Activated naive CD8-positive, alpha-beta T cell (primary cell): Measurements from ENCODE around the gene HSPBAP1.
"Not testable (repeated sequence)": the region's sequence is repeated elsewhere in the genome, so short reads cannot be mapped to it uniquely, and the experiment has no call there.

ENCODE experiments used
- H3K27ac Mint-ChIP-seq: one replicate; pipeline ENCODE4 v1.8.0; 2021; ENCODE audit warnings: mixed read lengths
- H3K27me3 Mint-ChIP-seq: one replicate; pipeline ENCODE4 v1.8.0; 2021; ENCODE audit warnings: mixed read lengths
- H3K36me3 Mint-ChIP-seq: one replicate; pipeline ENCODE4 v1.8.0; 2021; ENCODE audit warnings: mixed read lengths
- H3K4me1 Mint-ChIP-seq: one replicate; pipeline ENCODE4 v1.8.0; 2021; ENCODE audit warnings: low read depth, mixed read lengths
- H3K4me3 Mint-ChIP-seq: one replicate; pipeline ENCODE4 v1.8.0; 2021; ENCODE audit warnings: mild to moderate bottlenecking, mixed read lengths
- H3K9me3 Mint-ChIP-seq: one replicate; pipeline ENCODE4 v1.8.0; 2021; ENCODE audit warnings: low read depth, mixed read lengths

Gene HSPBAP1

DNA sequence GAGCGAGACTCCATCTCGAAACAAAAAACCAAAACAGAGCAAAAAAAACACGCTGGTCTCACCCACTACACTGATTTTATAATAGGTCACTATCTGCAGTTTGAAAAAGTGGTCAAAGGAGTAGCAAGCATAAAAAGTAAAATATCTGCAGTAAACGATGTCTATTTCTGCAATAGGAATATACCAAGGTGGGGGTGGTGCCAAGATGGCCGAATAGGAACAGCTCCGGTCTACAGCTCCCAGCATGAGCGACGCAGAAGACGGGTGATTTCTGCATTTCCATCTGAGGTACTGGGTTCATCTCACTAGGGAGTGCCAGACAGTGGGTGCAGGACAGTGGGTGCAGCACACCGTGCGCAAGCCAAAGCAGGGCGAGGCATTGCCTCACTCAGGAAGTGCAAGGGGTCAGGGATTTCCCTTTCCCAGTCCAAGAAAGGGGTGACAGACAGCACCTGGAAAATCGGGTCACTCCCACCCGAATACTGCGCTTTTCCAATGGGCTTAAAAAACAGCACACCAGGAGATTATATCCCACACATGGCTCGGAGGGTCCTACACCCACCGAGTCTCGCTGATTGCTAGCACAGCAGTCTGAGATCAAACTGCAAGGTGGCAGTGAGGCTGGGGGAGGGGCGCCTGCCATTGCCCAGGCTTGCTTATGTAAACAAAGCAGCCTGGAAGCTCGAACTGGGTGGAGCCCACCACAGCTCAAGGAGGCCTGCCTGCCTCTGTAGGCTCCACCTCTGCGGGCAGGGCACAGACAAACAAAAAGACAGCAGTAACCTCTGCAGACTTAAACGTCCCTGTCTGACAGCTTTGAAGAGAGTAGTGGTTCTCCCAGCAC is 60.7 kb downstream of the HSPBAP1 start:
- H3K27ac Mint-ChIP-seq, H3K9me3 Mint-ChIP-seq: not testable (repeated sequence)
- peaks cover 18% of the 10 kb centered on the region for H3K36me3 Mint-ChIP-seq

DNA sequence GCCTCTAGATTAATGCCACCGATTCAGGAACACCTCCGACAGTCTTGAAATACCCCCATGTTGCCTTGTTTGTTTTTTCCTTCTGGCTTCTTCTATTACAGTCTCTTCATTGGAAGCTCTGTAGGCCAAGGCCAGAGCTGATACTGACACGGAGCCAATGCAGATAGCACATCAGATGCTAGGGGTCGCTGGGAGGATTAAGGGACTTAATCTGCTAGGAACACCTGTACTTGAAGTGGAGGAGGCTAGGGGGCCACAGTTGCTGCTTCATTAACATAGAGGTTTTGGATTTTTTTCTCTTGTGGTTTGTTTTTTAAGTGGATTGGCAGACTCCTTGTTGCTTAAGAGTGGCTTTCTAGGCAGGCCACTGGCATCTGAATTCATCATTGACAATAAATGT is 63.4 kb downstream of the HSPBAP1 start:
- no peaks in the 10 kb centered on the region for H3K4me1 Mint-ChIP-seq
- no peak overlapping the region for H3K4me3 Mint-ChIP-seq
- no peaks in the 10 kb centered on the region for H3K27me3 Mint-ChIP-seq
- H3K36me3 Mint-ChIP-seq = peaks cover 31% of the 10 kb centered on the region
- H3K27ac Mint-ChIP-seq = no peak overlapping the region
- peaks cover 7% of the 10 kb centered on the region for H3K9me3 Mint-ChIP-seq

More for the DNA sequence above, 60.7 kb downstream of the HSPBAP1 start:
- not testable (repeated sequence) for H3K4me3 Mint-ChIP-seq, H3K27me3 Mint-ChIP-seq, H3K4me1 Mint-ChIP-seq

DNA sequence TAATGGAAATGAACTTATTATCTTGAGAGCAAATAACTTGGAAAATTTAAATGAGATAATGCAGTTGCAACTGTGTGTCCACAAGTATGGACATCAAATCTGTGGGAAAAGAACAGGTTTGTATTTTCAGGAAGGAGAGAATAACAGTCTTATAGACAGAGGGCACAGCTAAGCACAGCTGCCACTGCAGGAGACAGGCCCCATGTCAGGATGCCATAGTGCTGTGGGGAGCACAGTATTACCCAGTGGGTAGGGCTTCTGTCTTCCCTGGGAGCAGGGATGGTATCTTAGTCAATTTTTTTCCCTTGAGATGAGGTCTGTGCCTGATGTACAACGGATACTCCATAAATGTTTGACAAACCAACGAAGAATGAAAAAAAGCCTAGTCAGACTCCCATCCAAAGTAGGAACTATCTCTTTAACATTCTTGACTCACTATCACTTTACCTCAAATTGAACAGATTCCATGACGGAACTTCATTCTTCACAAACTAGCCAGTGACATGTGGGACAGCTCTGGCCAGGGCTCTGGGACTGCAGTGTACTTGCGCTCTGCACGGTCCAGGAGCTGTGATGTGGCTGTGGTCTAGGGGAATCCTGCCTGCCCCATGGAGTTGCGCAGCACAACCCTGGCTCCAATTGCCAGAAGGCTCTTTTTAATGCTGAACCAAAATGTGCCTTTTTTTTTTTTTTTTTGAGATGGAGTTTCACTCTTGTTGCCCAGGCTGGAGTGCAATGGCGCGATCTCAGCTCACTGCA is 64.7 kb downstream of the HSPBAP1 start:
- Mint-ChIP-seq H3K9me3 (peaks cover 7% of the 10 kb centered on the region), H3K36me3 (peaks cover 31% of the 10 kb centered on the region), H3K27ac (no peak overlapping the region), H3K4me1 (no peaks in the 10 kb centered on the region), H3K4me3 (no peak overlapping the region), H3K27me3 (no peaks in the 10 kb centered on the region)

DNA sequence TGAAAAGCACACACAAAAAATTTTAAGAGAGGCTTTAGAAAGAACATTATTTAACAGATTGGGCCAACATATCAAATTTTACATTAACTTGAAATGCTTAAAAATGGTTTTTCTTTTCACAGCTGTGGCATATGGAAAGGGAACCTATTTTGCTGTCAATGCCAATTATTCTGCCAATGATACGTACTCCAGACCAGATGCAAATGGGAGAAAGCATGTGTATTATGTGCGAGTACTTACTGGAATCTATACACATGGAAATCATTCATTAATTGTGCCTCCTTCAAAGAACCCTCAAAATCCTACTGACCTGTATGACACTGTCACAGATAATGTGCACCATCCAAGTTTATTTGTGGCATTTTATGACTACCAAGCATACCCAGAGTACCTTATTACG is 65.4 kb downstream of the HSPBAP1 start:
- Mint-ChIP-seq H3K4me3 (no peak overlapping the region), H3K4me1 (no peaks in the 10 kb centered on the region), H3K27me3 (no peaks in the 10 kb centered on the region), H3K36me3 (peaks cover 33% of the 10 kb centered on the region), H3K9me3 (peaks cover 7% of the 10 kb centered on the region), H3K27ac (no peak overlapping the region)

DNA sequence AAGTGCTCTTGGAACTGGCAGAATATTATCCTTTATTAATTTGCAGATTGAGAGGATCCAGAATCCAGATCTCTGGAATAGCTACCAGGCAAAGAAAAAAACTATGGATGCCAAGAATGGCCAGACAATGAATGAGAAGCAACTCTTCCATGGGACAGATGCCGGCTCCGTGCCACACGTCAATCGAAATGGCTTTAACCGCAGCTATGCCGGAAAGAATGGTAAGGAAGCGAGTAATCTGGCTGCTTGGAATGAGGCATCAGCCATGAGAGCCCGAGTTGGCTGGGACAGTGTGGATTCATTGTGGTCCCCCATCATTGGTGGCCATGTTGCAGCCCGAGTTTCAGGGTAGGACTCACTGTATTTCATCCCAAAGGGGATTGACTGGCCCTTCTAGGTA is 65.9 kb downstream of the HSPBAP1 start:
- Mint-ChIP-seq H3K9me3 (peaks cover 7% of the 10 kb centered on the region), H3K4me1 (no peaks in the 10 kb centered on the region), H3K36me3 (peaks cover 32% of the 10 kb centered on the region), H3K27ac (no peak overlapping the region), H3K4me3 (no peak overlapping the region), H3K27me3 (no peaks in the 10 kb centered on the region)

DNA sequence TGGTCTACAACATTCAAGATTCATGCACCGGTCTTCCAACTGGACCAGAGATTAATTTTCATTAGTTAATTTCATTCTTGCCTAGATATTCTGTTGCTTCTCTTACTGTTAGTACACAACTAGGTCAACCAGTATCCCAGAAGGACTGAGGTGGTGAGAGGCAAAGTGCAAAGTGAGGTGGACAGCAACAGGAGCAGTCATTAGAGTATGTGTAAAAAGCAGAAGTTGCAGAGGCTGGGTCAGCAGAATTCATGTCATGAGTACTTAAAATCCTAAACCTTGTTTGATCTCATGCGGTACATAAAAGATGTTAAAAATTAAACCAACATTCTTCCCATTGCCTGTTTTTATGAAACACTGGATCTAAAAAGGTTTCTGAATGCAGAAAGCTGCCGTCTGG is 66.3 kb downstream of the HSPBAP1 start:
- Mint-ChIP-seq H3K27me3 (no peaks in the 10 kb centered on the region), H3K4me1 (no peaks in the 10 kb centered on the region), H3K4me3 (no peak overlapping the region), H3K9me3 (peaks cover 7% of the 10 kb centered on the region), H3K27ac (no peak overlapping the region), H3K36me3 (peaks cover 30% of the 10 kb centered on the region)

DNA sequence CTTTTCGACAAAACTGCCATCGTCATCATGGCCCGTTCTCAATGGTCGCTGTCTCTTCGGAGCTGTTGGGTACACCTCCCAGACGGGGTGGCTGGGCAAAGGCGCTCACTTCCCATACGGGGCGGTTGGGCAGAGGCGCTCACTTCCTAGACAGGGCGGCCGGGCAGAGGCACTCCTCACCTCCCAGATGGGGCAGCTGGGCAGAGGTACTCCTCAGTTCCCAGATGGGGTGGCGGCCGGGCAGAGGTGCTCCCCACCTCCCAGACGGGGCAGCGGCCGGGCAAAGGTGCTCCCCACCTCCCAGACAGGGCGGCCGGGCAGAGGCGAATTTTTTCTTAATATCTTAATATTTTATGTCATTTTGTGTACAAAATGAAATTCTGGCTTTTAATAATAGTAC is 68.5 kb downstream of the HSPBAP1 start:
- peaks cover 7% of the 10 kb centered on the region for H3K9me3 Mint-ChIP-seq
- peaks cover 30% of the 10 kb centered on the region for H3K36me3 Mint-ChIP-seq
- no peak overlapping the region for H3K4me3 Mint-ChIP-seq
- no peak overlapping the region for H3K27ac Mint-ChIP-seq
- H3K27me3 Mint-ChIP-seq = no peaks in the 10 kb centered on the region
- no peaks in the 10 kb centered on the region for H3K4me1 Mint-ChIP-seq

DNA sequence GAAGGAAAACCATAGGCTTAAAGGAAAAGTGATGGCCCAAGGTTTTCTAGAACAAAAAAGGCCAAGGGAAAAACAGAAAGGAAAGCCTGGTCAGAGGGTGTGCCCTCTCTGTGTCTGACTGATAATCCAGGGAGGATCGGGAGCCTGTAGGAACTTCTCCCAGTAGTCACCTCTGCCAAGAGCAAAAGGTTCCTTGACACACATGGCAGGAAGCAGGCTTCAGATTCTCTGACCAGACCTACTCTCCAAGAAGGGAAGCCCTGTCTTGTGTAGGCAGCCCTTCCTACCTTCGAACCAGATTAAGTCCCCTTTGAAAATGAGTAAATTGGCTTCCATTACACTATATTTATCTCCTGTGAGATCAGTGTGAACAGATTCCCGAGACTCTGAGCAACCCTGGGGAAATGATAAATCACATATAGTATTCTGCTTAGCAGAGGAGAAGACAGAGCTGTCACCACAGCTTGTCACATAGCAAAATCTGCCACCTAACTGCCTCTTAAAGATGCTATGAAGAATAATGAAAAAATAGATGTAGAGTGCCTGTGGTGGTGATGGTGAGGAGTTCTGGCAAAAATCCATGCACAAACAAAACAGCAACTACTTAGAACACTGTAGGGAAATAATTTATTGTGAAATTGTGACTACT is 74.2 kb downstream of the HSPBAP1 start:
- no peak overlapping the region for H3K4me3 Mint-ChIP-seq
- no peaks in the 10 kb centered on the region for H3K4me1 Mint-ChIP-seq
- H3K36me3 Mint-ChIP-seq = peaks cover 28% of the 10 kb centered on the region
- H3K9me3 Mint-ChIP-seq = no peaks in the 10 kb centered on the region
- H3K27me3 Mint-ChIP-seq = no peaks in the 10 kb centered on the region
- H3K27ac Mint-ChIP-seq = peak overlapping the region; percentile 46

DNA sequence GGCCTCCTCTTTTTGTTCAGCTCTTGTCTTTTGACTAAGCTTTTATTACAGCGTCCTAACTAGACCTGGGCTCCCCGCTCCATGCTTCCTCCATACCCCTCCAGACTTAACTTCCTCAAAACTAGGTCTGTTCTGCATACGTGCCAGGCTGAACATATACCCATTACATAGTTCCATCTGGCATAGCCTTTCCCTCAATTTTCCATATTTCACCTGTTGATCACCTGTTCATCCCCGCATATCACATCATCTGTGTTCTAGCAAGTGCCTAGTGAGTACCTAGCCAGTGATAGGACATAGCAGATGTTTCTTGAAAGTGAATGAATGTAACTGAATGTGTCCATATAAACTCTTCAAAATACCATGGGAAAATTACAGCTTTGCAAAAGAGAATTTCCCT is 77.0 kb downstream of the HSPBAP1 start:
- no peak overlapping the region for H3K4me3 Mint-ChIP-seq
- H3K27me3 Mint-ChIP-seq = no peaks in the 10 kb centered on the region
- H3K36me3 Mint-ChIP-seq = peaks cover 23% of the 10 kb centered on the region
- no peak overlapping the region for H3K27ac Mint-ChIP-seq
- no peaks in the 10 kb centered on the region for H3K9me3 Mint-ChIP-seq
- H3K4me1 Mint-ChIP-seq = peaks cover 3% of the 10 kb centered on the region

DNA sequence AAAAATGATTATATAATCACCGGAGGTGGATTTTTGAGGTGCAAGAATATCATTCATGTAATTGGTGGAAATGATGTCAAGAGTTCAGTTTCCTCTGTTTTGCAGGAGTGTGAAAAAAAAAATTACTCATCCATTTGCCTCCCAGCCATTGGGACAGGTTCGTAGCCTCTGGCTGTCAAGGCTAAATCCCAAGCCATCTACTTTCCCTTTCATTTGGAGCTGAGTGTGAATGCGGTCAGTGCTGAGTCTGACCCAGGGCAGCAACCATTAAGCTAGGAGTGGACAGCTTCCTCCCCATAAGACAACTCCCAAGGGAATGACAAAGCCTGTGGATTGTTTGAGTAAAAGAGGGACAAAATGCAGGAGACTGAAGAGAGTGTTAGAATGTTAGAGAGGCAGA is 79.4 kb downstream of the HSPBAP1 start:
- Mint-ChIP-seq H3K36me3 (peaks cover 37% of the 10 kb centered on the region), H3K27me3 (no peaks in the 10 kb centered on the region), H3K27ac (peak overlapping the region; percentile 36), H3K4me3 (no peak overlapping the region), H3K9me3 (no peaks in the 10 kb centered on the region), H3K4me1 (peaks cover 23% of the 10 kb centered on the region)

DNA sequence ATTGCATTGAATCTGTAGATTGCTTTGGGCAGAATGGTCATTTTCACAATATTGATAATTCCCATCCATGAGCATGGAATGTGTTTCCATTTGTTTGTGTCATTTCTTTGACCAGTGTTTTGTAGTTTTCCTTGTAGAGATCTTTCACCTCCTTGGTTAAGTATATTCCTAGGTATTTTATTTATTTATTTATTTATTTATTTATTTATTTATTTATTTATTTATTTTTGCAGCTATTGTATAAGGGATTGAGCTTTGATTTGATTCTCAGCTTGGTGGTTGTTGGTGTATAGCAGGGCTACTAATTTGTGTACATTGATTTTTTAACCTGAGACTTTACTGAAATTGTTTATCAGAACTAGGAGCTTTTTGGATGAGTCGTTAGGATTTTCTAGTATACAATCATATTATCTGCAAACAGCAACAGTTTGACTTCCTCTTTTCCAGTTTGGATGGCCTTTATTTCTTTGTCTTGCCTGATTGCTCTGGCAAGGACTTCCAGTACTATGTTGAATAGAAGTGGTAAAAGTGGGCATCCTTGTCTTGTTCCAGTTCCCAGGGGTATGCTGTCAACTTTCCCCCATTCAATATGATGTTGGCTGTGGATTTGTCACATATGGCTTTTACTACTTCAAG is 82.9 kb downstream of the HSPBAP1 start:
- H3K27me3 Mint-ChIP-seq, H3K27ac Mint-ChIP-seq, H3K4me3 Mint-ChIP-seq, H3K9me3 Mint-ChIP-seq: not testable (repeated sequence)
- peaks cover 37% of the 10 kb centered on the region for H3K36me3 Mint-ChIP-seq
- peaks cover 25% of the 10 kb centered on the region for H3K4me1 Mint-ChIP-seq

DNA sequence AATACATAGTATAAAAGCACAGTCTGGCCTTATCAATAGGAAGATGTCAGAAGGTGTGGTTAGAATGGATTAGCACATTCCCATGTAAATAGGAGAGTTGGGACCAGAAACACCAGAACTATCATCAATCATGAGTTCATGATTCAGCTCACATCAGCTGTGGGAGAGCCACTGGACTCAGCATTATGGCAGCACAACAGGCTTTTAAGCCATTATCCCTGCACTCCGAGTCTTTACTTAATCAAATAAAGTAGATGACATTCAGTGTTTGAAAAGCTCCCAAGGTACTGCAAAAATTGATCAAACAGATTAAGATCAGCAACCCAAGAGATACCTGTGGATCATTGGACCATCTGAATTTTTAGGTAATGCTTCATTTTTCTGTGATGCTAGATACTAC is 88.3 kb downstream of the HSPBAP1 start:
- Mint-ChIP-seq H3K36me3 (peaks cover 31% of the 10 kb centered on the region), H3K27ac (no peak overlapping the region), H3K4me1 (peaks cover 14% of the 10 kb centered on the region)

DNA sequence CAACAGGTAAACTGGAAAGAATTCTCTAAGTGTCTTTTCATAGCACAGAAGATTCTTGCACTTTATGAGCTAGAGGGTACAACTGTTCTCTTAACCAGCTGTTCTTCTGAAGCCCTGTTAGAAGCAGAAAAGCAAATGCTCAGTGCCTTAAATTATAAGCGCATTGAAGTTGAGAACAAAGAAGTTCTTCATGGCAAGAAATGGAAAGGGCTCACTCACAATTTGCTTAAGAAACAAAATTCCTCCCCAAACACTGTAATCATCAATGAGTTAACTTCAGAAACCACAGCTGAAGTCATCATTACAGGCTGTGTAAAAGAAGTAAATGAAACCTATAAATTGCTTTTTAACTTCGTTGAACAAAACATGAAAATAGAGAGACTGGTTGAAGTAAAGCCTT is 93.4 kb downstream of the HSPBAP1 start:
- Mint-ChIP-seq H3K4me1 (peaks cover 8% of the 10 kb centered on the region), H3K9me3 (no peaks in the 10 kb centered on the region), H3K36me3 (peaks cover 17% of the 10 kb centered on the region), H3K27me3 (no peaks in the 10 kb centered on the region), H3K4me3 (no peak overlapping the region), H3K27ac (no peak overlapping the region)

More for the DNA sequence above, 88.3 kb downstream of the HSPBAP1 start:
- no peaks in the 10 kb centered on the region for H3K9me3 Mint-ChIP-seq
- H3K4me3 Mint-ChIP-seq = no peak overlapping the region
- H3K27me3 Mint-ChIP-seq = no peaks in the 10 kb centered on the region

DNA sequence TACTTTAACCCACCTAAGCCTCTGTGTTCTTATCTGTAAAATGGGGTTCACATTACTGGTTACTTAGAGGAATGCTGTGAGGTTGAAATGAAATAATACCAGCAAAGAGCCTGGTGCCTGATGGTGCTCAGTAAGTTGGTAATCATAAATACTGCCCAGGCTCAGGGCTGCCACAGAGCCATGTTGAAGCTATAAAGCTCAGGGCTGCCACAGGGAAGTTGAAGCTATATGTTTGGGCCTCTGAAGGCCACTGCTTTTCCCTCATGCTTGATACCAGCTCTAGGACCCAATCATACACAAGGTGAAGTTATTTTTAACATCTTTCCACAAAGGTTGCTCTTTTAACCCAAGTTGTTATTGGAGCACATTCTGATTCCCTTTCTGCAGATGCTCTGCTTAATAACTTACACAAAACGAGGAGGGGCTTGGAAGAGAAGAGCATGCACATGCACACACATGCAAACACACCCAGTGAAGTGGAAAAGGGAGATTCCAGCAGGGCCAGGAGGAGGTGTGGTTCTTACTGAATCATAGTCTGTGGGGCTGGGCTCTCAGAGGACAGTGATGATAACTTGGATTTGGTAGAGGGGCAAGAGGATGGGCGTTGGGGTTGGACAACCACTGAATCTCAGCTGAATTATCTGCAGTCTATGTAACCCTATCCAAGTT is 95.5 kb downstream of the HSPBAP1 start:
- peaks cover 19% of the 10 kb centered on the region for H3K36me3 Mint-ChIP-seq
- no peak overlapping the region for H3K4me3 Mint-ChIP-seq
- H3K27ac Mint-ChIP-seq = no peak overlapping the region
- H3K9me3 Mint-ChIP-seq = no peaks in the 10 kb centered on the region
- H3K27me3 Mint-ChIP-seq = no peaks in the 10 kb centered on the region
- peaks cover 8% of the 10 kb centered on the region for H3K4me1 Mint-ChIP-seq
